OCI-LY3 (cell line): ENCODE results near the gene EYA2.

Experiments
- CTCF ChIP-seq: fragments of 200-600, 300-600 bp; sonication (generic); IDR thresholded peaks from 2 replicates; pipeline ENCODE4 v1.5.1; 2014; ENCODE audit warnings: antibody characterized with exemption, low read length, low read depth
- EZH2phosphoT487 ChIP-seq: fragments of 200-600 bp; shearing (Covaris generic); IDR thresholded peaks from 2 replicates; pipeline ENCODE4 v1.6.1; 2018; ENCODE audit warnings: antibody characterized with exemption, mixed run types, low read depth

- TF ChIP-seq CTCF (no peak), EZH2phosphoT487 (no peak)
These were observed 82.6 kb downstream of the EYA2 start for GRCh38 chr20:46977204-46977603.
